Lung (tissue), 12 donors: ENCODE data around the gene PARD3B. TPM values are rescaled to one million over a fixed set of nuclear protein-coding genes. Genes with fewer than 3 reads are reported as not detected.

ENCODE experiments used
- ATAC-seq: fragments of 200-7000 bp; cut with Tn5 transposase; one replicate; pipeline ENCODE4 v1.9.1; 2020; ENCODE audit warnings: moderate number of reproducible peaks; ENCODE audit not compliant: insufficient read depth, low FRiP score
- DNase-seq, 3 donors: peaks; one replicate each; pipeline ENCODE4 v3.0.0-alpha.2; 2013 to 2017
- H3K27ac ChIP-seq, 2 donors: one replicate each; pipeline ENCODE4 v1.5.1; 2013; ENCODE audit warnings: mild to moderate bottlenecking in 2 of 2, moderate library complexity in 2 of 2, control low read depth in 1 of 2, inconsistent platforms in 1 of 2, low read depth in 1 of 2, low read length in 1 of 2
- H3K27me3 ChIP-seq, 3 donors: one replicate each; pipeline ENCODE4 v1.5.1; 2013; ENCODE audit warnings: low read length in 2 of 3; ENCODE audit not compliant: control insufficient read depth in 3 of 3, insufficient read depth in 3 of 3
- H3K36me3 ChIP-seq, 4 donors: one replicate each; pipeline ENCODE4 v1.5.1; 2013; ENCODE audit warnings: low read length in 4 of 4, mild to moderate bottlenecking in 1 of 4, moderate library complexity in 1 of 4; ENCODE audit not compliant: control insufficient read depth in 4 of 4, insufficient read depth in 4 of 4
- H3K4me1 ChIP-seq, 5 donors: one replicate each; pipeline ENCODE4 v1.5.1; 2013; ENCODE audit warnings: low read length in 5 of 5, mild to moderate bottlenecking in 2 of 5, moderate library complexity in 1 of 5; ENCODE audit not compliant: control insufficient read depth in 5 of 5, insufficient read depth in 5 of 5
- H3K4me3 ChIP-seq: one replicate; pipeline ENCODE4 v1.5.1; 2013; ENCODE audit warnings: mild to moderate bottlenecking, control low read depth, moderate library complexity
- H3K9ac ChIP-seq, 2 donors: one replicate each; pipeline ENCODE4 v1.5.1; 2013; ENCODE audit warnings: low read length in 2 of 2, control low read depth in 1 of 2; ENCODE audit not compliant: insufficient read depth in 1 of 2
- H3K9me3 ChIP-seq, 4 donors: one replicate each; pipeline ENCODE4 v1.5.1; 2013; ENCODE audit warnings: low read length in 3 of 4, mild to moderate bottlenecking in 1 of 4, moderate library complexity in 1 of 4; ENCODE audit not compliant: control insufficient read depth in 4 of 4, insufficient read depth in 3 of 4
- CTCF ChIP-seq: IDR thresholded peaks from 2 replicates; pipeline ENCODE4 v1.5.1; 2012; ENCODE audit warnings: mild to moderate bottlenecking; ENCODE audit errors: control extremely low read depth, extremely low read depth
- WGBS, 2 donors: extraction: QIAGEN DNeasy Blood & Tissue Kit; methylation state at CpG; one replicate each; pipeline ENCODE4 v1.1.7; 2013; 5-methylcytosine and 5-hydroxymethylcytosine counted together
- polyA plus RNA-seq, 2 donors: library from polyadenylated mRNA; stranded (reverse); fragments of 200-250 nt; gene quantifications; one replicate each; pipeline ENCODE4 v1.2.1, GENCODE V29; 2013
- total RNA-seq, 2 donors: library from RNA; depleted of rRNA in 1 of 2; stranded (reverse); fragments of >200 nt in 1 of 2; gene quantifications; one replicate each; pipeline ENCODE4 v1.2.1, GENCODE V29; 2014 to 2021
- donor health status: control.
- donor health status: control.
- donor health status: Bipolar disorder and iron deficiency.
- donor health status: healthy.
- donor health status: DM: yes; HTN: yes; CAD: no.

The PARD3B gene
- total and polyA plus RNA-seq, 4 donors = 2.4 to 38.7 (median 17.1) TPM

GRCh38 chr2:204673877-204674276, 128.6 kb downstream of the PARD3B start:
- Histone ChIP-seq H3K9me3 (peaks cover 0 to 3% (median under 1%) of the 10 kb centered on the region in 4 donors), H3K4me3 (no peak overlapping the region), H3K9ac (no peak overlapping the region), H3K27me3 (no peaks in the 10 kb centered on the region), H3K36me3 (no peaks in the 10 kb centered on the region), H3K27ac (no peak overlapping the region), H3K4me1 (peaks cover 0 to 7% (median 2%) of the 10 kb centered on the region in 5 donors)
- ATAC-seq (no peak), DNase-seq (no peak)
- TF ChIP-seq CTCF = no peak
- 91 to 96% methylated on average over 3 of the region's 3 CpGs for WGBS, 2 donors

DNA sequence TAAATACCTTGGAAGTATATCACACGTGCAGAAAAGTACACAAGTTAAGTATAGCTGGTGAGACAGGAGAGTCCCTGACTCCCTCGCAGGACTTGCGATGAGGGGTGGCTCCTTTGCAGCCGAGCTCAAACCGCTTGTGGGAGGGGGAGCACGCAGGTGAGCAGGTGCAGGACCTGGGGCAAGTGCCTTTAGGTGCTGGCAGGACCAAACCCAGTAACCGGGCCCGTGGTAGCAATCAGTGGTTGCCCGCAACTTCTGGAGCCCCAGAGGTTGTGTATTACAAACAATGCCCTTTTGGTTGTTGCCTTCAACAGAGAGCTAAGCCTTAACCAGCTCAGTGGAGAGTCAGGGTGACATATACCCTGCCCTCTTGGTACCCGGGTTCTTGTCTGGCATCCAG, 132.8 kb downstream of the PARD3B start:
- H3K27ac ChIP-seq = no peak overlapping the region
- peaks cover 0 to 3% (median 0%) of the 10 kb centered on the region in 4 donors for H3K9me3 ChIP-seq
- no peak for ATAC-seq
- no peaks in the 10 kb centered on the region for H3K36me3 ChIP-seq
- H3K4me1 ChIP-seq = peaks cover 0 to 13% (median 3%) of the 10 kb centered on the region in 5 donors
- 92% methylated on average over 10 of the region's 10 CpGs for WGBS, 2 donors
- DNase-seq = no peak
- no peaks in the 10 kb centered on the region for H3K27me3 ChIP-seq
- H3K9ac ChIP-seq = no peak overlapping the region
- TF ChIP-seq CTCF = no peak
- H3K4me3 ChIP-seq = no peak overlapping the region

DNA sequence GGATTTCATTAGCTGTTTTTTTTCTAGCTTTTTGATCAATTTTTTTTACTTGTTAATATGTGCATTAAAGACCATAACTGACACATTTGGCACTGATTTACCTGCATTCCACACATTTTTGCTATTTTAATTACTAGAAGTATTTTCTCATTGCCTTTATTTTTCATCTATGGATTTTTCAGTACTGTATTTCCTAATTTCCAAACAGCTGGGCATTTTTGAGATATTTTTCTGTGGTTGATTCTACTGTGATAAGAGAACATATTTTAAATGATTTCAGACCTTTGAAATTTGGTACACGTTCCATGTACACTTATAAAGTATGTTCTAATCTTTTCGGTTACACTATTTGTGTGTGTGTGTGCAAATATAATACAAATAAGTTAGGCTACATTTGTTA, 135.3 kb downstream of the PARD3B start:
- DNase-seq (no peak), ATAC-seq (no peak)
- Histone ChIP-seq H3K9me3 (peaks cover 0 to 3% (median 0%) of the 10 kb centered on the region in 4 donors), H3K27me3 (no peaks in the 10 kb centered on the region), H3K4me3 (no peak overlapping the region), H3K4me1 (peaks cover 0 to 13% (median 3%) of the 10 kb centered on the region in 5 donors), H3K36me3 (no peaks in the 10 kb centered on the region), H3K27ac (no peak overlapping the region), H3K9ac (no peak overlapping the region)
- TF ChIP-seq CTCF = no peak
- WGBS, 2 donors = 79 to 83% methylated on average over 2 of the region's 2 CpGs

- no peak overlapping the region for H3K4me3 ChIP-seq
- TF ChIP-seq CTCF = no peak
- no peaks in the 10 kb centered on the region for H3K36me3 ChIP-seq
- no peak overlapping the region for H3K27ac ChIP-seq
- ATAC-seq (peak; percentile 11), DNase-seq (peak in 2 of 3 donors; percentile 59 to 77)
- no peaks in the 10 kb centered on the region for H3K27me3 ChIP-seq
- peaks cover 0 to 3% (median 0%) of the 10 kb centered on the region in 4 donors for H3K9me3 ChIP-seq
- H3K9ac ChIP-seq = no peak overlapping the region
- peaks cover under 1 to 13% (median 3%) of the 10 kb centered on the region in 5 donors for H3K4me1 ChIP-seq
- 38 to 70% methylated on average over 2 of the region's 2 CpGs for WGBS, 2 donors
Measured at GRCh38 chr2:204681412-204681811, 136.1 kb downstream of the PARD3B start.
